Jurkat, Clone E6-1 (cell line): ENCODE results near the gene PLA2G2A.

ENCODE experiments used
- DNase-seq: peaks from one replicate; pipeline ENCODE4 v3.0.0-alpha.2; 2011; ENCODE audit warnings: low read depth, low spot score
- H3K4me3 ChIP-seq: 2 replicates; pipeline ENCODE4 v1.5.1; 2011; ENCODE audit warnings: mild to moderate bottlenecking, low read length, control low read depth, moderate library complexity

PLA2G2A gene

DNA sequence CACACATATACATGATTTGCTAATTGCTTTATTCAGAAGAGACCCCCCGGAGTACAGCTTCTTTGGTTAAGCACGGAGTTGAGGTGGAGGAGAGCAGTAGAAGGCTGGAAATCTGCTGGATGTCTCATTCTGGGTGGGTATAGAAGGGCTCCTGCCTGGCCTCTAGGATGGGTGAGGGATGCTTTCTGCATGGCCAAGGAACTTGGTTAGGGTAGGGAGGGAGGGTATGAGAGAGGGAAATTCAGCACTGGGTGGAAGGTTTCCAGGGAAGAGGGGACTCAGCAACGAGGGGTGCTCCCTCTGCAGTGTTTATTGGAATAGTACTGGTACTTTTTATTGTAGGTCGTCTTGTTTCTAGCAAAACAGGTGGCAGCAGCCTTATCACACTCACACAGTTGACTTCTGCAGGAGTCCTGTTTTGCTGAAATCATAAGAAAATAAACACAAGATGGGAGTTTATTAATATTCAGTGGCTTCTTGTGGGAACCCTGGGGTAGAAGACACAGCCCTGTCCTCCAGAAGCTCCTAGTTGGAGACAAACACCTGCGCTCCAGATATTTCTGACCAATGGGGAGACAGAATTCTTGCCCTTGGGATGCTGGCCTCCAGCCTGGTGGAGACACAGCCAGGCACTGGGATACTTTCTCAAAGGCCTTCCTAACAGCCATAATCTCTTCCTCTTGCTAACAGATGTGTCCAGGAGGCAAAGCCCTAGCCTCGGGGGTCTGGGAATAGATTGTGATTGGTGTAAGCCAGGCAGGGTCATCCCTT lies 3.8 kb downstream of the PLA2G2A start:
- DNase-seq = no peak
- no peak overlapping the region for H3K4me3 ChIP-seq

DNA sequence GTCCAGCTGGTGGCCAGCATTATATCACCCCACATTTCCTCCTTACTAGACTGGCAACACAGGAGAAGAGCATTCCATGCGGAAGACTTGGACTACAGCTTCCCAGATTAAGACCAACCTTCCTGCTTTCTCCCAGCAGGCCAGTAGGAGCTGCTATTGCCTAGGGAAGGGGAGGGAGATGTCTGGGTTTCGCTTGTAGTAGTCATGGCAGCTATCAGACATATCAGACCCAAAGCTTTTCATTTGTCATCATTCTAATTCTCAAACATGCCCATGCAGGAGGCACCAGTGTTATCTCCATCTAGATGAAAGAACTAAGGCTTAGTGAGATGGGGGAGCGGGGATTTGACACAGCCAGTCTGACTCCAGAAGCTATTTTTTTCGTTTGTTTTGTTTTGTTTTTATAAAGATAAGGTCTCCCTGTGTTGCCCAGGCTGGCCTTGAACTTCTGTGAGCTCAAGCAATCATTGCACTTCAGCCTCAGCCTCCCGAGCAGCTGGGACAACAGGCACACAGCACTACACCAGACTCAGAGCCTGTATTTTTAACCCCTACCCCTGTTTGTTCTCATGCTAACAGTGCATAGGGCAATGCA lies 4.5 kb downstream of the PLA2G2A start:
- peak; percentile 27 for DNase-seq
- H3K4me3 ChIP-seq = no peak overlapping the region

DNA sequence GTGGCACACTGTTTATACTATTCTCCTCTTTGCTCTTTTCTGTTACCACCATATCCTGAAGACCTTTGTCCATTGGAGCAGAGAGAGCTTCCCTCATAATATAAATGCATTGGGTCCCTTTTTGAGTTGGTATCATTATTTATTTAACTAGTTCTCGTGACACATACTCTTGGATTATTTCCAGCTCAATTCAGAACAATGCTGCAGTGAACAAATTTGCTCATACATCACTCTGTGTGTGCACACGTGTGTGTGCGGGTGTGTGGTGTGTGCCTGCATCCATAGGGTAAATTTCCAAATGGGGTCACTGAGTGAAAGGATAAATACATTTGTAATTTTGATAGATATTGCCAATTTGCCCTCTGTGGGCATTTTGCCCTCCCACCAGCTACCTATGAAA lies 5.8 kb downstream of the PLA2G2A start:
- no peak overlapping the region for H3K4me3 ChIP-seq
- DNase-seq = no peak

DNA sequence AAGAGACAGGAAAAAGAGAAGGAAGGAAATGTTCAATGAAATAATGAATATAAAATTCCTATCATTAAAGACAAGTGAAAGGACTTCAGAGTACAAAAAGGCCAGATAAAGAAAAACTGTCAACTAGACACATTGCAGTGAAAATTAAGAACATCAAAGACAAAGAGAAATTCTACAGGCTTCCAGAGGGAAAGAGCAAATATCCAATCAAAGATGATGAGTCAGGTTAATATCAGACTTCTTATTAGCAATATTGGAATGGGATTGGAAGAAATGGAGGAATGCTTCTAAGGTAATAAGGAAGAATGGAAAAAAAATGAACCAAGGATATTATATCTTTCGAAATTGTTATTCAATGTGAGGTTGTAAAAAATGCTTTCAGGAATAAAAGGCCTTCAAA lies 7.8 kb downstream of the PLA2G2A start:
- DNase-seq = no peak
- H3K4me3 ChIP-seq = no peak overlapping the region

DNA sequence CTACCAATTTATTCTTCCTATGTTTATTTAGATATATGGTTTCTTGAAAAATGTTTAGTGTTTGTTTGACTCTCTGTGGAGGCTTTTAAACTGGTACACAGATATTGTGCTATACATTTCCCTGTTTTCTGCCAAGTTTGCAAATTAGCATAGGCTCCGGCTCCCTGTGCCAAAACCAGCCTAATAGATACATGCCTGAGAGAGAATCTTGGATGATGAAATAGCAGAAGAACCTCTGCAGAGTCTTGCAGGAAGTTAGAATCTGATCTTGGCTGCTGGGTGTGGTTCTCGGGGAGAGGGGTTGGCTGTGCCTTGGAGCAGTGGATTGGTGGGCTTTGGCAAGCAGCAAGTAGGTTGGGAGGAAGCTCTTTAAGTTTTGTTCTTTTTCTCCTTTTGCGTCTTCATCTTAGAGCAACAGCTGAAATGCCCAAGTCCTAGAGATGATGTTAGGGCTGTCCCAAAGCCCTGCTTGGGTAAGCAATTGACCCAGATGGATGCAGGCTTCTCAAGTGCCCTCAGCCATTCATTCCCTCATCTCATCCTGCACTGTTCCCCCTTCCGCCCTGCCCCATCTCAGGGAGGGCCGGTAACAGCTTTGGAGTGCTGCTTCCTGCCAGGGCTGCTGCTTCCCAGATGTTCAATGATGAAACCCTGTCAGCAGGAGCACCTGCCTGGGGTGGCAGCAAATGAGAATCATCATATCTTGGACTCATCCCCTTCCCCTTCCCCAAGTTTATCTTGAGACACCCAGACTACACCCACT lies 9.3 kb downstream of the PLA2G2A start:
- H3K4me3 ChIP-seq = no peak overlapping the region
- DNase-seq = no peak

DNA sequence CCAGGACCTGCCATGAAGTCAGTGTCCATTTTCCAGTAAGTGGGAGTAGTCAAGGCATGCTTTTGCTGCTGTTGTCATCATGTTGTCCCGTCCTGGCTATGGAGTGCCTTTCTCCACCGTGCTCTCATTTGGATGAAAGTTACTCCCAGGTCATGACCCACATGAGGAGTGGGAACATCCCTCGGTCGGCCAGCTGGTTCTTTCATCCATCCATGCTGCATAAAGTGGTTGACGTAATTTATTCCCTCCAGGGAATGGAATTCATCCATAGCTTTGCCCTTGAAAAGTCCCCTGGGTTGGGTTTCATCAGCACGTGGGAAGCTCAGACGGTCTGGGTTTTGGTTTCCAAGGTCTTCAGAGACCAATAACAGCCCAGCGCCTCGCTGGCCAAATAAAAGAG lies 11.6 kb downstream of the PLA2G2A start:
- H3K4me3 ChIP-seq = no peak overlapping the region
- DNase-seq = no peak

DNA sequence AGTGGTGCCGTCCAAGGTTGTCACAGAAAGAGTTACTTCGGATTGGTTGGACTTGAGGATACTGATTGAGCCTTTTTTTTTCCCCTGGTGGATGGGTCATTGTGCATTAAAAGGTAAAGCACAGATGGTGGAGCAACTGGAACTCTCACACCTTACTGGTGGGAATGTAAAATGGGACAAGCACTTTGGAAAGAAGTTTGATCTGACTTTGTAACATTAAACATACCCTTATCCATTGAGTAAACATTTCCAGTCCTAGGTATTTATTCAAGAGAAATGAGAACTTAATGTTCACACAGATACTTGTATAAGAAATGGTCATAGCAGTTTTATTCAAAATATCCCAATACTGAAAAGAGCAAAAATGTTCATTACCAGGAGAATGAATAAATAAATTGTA lies 14.9 kb downstream of the PLA2G2A start:
- H3K4me3 ChIP-seq = no peak overlapping the region
- no peak for DNase-seq

DNA sequence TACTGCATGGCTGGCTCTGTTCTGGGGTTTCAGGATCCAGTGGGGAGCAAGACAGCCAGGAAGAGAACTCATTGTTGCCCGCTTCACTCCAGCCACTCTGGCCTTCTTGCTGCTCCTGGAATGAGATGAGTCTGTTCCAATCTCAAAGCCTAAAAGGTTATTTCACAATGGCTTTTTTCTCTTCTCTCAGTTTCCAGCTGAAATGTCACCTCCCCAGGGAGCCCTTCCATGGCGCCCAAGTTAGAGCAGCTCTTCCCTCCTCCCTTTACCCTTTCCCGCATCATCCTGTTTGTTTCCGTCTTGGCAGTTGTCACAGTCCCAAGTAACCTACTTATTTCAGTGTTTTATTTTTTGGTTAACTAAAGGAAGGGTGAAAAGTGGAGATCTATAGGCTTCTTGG lies 15.8 kb downstream of the PLA2G2A start:
- H3K4me3 ChIP-seq = no peak overlapping the region
- no peak for DNase-seq

DNA sequence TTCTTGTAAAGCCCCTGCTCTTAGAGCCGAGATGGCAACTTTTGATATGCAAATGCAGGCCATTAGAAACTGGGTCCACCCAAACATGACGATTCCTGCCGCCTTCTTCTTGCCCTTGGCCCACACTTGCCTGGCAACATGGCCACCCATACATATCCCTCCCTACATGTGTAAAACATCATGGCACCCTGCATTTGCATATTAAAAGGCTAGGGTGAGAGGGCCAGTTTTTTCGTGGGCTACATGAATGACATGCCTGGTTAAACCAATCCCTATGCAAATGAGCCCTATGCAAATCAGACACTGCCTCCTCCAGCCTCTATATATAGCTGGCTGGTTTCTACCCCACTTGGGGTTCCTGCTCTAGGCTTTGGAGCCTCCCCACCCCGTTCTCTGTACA lies 18.8 kb downstream of the PLA2G2A start:
- no peak for DNase-seq

DNA sequence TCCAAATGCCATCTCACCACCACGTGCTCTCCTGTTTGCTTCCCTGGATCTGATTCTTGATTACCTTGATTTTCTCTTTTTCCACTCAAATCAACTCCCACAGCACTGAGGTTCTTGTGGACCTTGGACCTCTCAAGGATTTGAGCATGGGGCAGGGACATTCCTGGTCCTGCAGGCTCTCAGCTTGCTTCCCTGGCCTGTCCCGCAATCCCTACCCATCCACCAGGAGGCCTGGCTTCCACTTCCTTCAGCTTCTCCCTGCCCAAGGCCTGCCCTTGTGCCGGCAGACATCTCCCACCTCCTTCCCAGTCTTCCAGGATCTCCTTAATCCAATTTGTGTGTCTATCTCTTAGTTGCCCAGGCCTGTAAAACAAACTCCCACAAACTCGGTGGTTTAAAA lies 21.6 kb downstream of the PLA2G2A start:
- no peak overlapping the region for H3K4me3 ChIP-seq
- DNase-seq = no peak

More for the DNA sequence above, 18.8 kb downstream of the PLA2G2A start:
- H3K4me3 ChIP-seq = no peak overlapping the region

DNA sequence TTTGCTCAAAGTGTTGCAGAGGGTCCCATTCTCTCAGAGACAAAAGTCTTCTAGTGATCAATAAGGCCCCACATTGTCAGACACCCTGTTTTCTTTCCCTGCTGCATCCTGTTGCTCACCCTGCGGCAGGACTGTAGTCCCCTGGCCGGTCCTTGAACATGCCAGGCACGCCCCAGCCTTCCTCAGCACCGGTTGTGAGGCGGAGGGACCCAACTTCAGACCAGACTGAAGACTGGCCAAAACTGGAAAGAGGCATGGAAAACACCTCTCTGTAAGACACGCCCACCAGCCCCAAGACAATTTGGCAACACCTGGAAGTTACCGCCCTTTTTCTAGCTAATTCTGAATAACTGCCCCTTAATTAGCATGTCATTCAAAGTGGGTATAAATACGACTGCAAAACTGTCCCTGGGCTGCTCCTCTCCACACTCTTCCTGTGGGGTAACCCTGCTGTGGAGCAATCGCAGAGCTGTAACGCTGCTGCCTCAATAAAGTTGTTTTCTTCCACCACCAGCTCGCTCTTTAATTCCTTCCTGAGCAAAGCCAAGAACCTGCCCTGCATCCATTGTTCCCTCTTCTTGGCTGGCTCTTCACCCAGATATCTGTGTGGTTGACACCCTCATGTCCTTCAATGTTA lies 23.8 kb downstream of the PLA2G2A start:
- H3K4me3 ChIP-seq = no peak overlapping the region
- DNase-seq = no peak

DNA sequence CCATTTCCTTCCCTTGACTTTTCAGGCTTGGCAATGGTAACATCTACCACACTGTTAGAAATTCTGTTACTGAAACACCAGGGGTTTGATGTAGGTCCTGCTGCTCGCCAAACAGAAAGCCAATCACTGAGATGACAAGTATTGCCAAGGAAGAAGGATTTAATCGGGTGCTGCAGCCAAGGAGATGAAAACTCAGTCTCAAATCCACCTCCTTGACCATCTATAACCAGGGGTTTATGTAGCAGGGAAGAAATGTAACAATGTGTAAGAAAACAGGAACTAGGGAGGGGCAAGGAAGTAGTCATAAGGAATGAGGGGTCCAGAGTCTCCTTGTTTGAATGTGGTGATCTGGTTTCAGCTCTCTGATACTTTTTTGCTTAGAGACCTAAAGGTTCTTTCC lies 25.4 kb downstream of the PLA2G2A start:
- no peak overlapping the region for H3K4me3 ChIP-seq
- no peak for DNase-seq

DNA sequence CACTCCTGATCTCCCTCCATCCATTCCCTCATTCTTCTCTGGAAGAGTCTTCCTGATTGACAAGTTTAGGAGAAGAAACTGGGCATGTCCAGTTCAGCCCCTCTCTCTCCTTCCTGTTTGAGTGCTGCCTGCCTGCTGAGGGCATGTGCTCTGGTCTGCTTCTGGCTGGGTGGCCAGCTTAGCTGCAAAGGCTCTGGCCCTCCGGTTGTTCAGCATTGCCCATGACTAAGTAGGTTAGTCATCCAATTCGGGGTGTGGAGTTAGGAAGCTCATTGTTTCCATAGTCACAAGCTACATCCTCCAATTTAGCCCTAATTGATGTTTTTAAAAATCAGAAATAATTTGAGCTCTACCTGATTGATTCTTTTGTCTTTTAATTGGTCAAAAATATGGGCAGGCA lies 30.4 kb downstream of the PLA2G2A start:
- H3K4me3 ChIP-seq = no peak overlapping the region
- DNase-seq = no peak

DNA sequence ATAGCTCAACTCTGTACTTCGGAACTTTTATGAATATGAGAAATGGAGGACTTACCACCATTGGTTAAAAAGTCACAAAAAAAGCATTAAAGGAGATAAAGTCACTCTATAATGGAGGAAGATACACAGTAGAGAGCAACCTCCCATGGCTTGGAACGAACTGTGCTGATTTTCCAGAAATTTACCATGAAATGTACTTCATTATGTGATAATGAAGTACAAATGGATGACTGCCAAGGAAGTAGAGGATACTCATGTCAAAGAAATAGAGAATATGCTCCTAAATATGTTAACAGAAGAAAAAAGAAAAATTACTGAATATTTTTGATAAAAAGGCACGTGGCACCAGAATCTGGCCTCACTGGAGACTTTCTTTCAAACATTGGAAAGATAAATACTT lies 32.4 kb downstream of the PLA2G2A start:
- H3K4me3 ChIP-seq = no peak overlapping the region
- no peak for DNase-seq

DNA sequence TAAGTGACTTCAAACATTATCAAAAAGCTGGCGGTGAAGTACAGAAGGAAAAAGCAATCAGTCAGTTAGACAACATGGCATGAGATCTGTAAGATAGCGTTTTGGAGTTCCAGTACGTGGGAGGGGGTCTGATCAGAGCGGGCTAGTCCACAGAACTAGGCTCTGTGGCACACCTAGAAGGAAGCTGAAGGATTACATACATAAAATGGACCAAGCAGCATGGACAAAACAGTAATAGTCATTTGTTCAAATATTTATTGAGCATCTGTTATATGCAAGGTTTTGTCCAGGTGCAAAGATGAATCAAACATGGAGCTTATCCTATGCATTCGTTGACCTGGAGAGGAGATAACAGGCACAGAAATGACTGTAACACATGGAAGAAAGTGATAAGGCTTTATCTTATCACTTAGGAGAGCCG lies 33.1 kb downstream of the PLA2G2A start:
- no peak for DNase-seq
- no peak overlapping the region for H3K4me3 ChIP-seq

DNA sequence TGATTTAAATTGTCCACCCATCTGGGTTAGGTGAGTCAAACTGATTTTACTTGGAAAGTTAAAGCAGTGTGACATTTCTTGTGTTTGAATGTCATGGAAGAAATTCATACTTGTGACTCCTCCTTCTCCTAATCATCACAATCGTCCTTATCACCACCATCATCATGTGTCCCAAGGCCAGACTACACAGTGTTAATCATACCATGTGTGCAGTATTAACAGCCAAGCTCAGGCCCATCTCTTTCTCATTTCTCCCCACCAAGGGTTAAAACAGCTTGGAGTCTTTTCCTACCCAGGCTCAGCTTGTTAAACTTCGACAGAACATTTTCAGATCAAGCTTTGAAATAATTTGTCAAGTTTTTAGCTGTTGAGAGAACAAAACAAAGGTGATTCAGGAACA lies 33.5 kb downstream of the PLA2G2A start:
- DNase-seq = peak; percentile 39
- no peak overlapping the region for H3K4me3 ChIP-seq

DNA sequence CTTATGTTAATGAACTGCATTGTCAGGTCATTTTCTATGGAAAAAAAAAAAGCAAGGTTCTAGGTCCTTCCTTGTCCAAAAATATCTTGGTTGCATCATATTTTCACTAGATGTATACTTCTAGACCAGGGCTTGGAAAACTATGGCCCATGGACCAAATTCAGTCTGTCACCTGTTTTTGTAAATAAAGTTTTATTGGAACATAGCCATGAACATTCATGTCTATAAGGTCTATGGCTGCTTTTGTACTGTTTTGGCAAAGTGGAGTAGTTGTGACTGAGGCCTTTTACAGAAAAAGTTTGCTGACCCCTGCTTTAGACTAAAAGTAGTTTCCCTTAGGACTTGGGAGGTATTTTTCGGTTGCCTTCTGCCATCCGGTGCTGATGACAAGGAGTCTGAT lies 36.8 kb downstream of the PLA2G2A start:
- no peak for DNase-seq

DNA sequence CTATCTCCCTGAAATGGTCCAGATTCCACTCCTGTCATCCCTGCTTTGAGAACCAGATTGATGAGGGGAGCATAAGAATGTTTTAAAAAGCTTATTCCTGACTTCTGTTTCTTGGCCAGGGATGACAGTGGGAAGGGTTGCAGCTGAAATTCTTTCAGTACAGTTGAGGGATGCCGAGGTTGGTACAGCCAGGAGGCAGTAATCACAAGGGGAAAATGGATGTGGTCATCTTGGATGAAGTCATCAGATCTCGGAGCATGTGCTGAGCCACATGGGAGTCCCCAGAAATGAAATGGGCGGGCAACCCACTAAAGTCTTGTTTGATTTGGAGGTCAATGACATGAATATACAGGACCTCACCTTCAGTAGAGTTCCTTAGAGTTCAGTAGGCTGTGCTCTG lies 37.3 kb downstream of the PLA2G2A start:
- no peak for DNase-seq
- H3K4me3 ChIP-seq = no peak overlapping the region

More for the DNA sequence above, 36.8 kb downstream of the PLA2G2A start:
- no peak overlapping the region for H3K4me3 ChIP-seq

DNA sequence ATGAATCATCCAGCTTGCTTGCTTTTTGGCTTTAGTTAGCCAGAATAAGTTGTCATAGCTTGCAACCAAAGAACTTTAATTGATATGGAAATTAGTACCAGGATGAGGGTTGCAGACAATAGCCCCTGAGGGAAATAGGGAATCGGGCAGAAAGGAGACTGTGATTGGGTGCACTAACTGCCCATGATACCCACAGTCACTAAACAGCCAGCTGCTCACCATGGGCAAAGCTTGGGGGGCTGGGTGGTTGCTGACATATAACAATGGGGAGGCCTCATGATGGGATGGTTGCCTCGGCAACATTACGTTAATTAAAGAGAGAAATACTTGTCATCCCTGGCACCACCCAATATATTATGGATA lies 38.2 kb downstream of the PLA2G2A start:
- DNase-seq = no peak
- H3K4me3 ChIP-seq = no peak overlapping the region
